ENCODE measurements around the gene MPC1.

The MPC1 gene

DNA sequence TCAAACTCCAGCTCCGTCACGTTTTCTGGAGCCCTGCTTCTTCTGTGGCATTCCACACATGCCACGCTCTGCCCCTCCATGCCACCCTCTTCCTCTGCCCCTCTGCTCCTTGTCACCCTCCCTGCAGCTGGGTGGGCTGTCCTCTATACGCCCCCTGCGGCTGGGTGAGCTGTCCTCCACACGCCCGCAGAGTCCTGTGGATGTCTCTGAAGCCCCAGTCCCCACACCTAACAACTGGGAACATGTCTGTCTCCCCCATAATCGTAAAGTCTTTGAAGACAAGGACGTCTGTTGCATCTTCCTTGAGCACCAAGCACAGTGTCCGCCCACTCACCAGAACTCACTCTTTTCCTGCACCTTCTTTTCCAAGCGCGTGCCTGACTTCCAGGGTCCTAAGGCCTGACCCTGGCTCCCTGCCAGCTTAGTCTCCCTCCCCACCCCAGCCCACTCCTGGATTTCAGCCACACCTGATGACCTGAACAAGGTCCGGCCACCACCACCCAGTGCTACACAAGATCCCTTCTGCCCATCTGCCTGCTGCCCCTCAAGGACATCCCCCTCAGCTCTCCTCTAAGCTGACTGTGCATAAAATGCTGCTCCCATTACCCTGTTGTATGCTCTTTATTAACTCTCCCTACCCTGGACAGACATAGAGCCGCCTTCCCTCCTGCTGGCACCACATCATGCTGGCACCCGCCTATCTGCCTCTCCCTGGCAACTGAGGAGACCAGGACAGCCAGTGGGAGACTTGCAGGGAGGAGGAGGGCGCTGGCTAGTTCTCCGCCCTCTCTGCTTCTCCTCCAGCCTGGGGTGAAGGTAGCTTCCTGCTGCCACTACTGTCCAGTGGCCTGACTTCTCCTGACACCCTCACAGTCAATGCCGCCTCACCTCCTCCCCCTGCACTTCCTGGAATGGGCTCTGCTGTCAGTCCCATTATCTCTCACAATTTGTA lies 63.8 kb downstream of the MPC1 start:
- no peak for DNase-seq (ENCODE audit: low read depth in 1 of 2, low spot score in 1 of 2)

DNA sequence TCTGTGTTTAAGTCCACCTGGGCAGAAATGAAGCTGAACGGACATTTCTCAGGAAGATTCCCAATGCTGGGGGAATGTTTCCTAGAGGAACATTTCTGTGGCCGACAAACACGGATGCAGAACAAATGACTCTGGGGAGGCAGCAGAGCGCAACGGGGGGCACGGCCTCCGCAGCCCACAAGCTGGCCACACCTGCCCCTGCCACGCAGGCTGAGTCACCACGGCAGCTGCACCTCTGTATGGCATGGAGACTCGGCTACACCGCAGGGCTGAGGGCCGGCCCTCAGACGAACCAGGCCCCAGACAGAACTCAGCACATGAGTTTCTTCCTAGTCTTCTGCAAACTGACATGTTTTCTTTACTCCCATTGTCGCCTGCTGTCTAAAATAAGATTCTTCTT lies 64.5 kb downstream of the MPC1 start:
- DNase-seq (ENCODE audit: low read depth in 1 of 2, low spot score in 1 of 2) = no peak

DNA sequence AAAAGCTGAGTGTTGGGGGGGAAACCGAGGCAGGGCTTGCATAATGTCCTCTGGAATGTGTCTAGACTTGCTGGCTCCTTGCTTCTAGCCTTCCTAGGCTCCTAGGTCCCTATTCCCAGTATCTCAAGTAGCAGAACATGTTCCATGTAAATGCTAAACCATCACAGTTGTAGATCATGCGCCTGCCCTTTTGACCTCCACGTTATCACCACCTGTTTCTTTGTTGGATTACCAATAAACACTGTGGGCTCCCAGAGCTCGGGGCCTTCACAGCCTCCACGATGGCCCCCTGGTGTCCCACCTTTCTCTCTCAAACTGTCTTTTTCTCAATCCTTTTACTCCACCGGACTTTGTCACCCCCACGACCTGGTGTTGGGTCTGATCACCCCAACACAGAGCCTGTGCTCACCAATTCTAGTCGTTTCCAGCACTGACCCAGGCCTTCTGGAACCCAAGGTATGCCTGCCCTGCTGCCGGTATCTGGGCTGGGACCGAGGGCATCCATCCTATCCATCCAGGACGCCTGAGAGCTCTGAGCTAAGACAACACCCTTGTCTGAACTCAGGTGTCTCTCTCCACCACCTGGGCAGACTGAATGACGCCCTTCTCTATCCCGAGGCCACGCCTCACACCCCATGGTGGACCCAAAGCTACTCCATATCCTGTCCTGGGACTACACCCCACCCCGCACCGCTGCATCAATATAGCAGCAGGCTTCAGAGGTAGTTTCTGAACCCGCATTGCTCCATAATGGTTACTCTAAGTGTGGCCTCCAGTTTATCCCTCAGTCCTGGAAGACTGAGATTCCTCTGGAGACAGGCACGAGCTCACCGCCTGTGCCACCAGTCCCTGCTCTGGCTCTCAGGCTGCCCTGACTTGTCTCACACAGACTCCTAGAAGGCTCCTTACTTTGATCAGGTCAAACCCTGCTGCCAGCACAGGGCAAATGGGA lies 65.2 kb downstream of the MPC1 start:
- DNase-seq (ENCODE audit: low read depth in 1 of 2, low spot score in 1 of 2) = no peak

DNA sequence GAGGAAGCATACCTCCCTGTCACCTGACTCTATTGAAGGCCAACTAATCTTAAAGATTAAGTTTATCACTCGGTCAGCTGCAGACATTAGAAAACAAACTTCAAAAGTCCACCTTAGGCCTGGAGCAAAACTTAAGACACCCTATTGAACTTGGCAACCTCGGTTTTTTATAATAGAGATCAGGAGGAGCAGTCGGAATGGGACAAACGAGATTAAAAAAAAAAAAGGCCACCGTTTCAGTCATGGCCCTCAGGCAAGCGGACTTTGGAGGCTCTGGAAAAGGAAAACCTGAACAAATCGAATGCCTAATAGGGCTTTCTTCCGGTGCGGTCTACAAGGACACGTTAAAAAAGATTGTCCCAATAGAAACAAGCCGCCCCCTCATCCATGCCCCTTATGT lies 67.3 kb downstream of the MPC1 start:
- no peak for DNase-seq (ENCODE audit: low read depth in 1 of 2, low spot score in 1 of 2)

Measured in stimulated activated CD4-positive, alpha-beta T cell treated with anti-CD3 and anti-CD28 coated beads, Interleukin-15, amount 100 ng/mL, for 1 hour (primary cell).